ENCODE results near the gene MRPS2. TPM values are rescaled to one million over a fixed set of nuclear protein-coding genes. Genes with fewer than 3 reads are reported as not detected.
A peak's percentile ranks its signal among the peaks of the same experiment; 100 is the strongest.
"Not testable (repeated sequence)": the region's sequence is repeated elsewhere in the genome, so short reads cannot be mapped to it uniquely, and the experiment has no call there.

The MRPS2 gene
- total RNA-seq, 3 donors from 2014 or later (not counting 1 experiment from before 2014, with no cell fraction given): 15.6 to 26.7 (median 24.7) TPM

GRCh38 chr9:135536216-135536615 lies 35.7 kb downstream of the MRPS2 start:
- no peaks in the 10 kb centered on the region for H3K36me3 ChIP-seq (ENCODE audit: control insufficient read depth, insufficient read depth, low read length)
- intact Hi-C loops (cut with micrococcal nuclease): no loop called here
- H3K9me3 ChIP-seq (ENCODE audit: control insufficient read depth, insufficient read depth, low read length): no peaks in the 10 kb centered on the region
- Mint-ChIP-seq H3K36me3 (no peaks in the 10 kb centered on the region), H3K4me1 (no peaks in the 10 kb centered on the region), H3K4me3 (no peak overlapping the region), H3K27ac (no peak overlapping the region), H3K9me3 (no peaks in the 10 kb centered on the region), H3K27me3 (ENCODE audit: low read depth in 2 of 2) (peaks cover 21 to 37% of the 10 kb centered on the region in 2 donors)
- no peak overlapping the region for H3K27ac ChIP-seq (ENCODE audit: low read length)
- H3K4me1 ChIP-seq (ENCODE audit: control insufficient read depth, insufficient read depth, low read length): no peaks in the 10 kb centered on the region
- no peak for TF ChIP-seq CTCF (IDR thresholded peaks at IDR 0.05)
- DNase-seq (no peak), ATAC-seq (no peak)
- H3K4me3 ChIP-seq (ENCODE audit: low read length): no peak overlapping the region
- 67% methylated on average over 8 of the region's 8 CpGs for WGBS (ENCODE audit: insufficient coverage)
- H3K27me3 ChIP-seq (ENCODE audit: control insufficient read depth, insufficient read depth, low read length): peaks cover 2% of the 10 kb centered on the region

- DNase-seq; H3K27me3 ChIP-seq (ENCODE audit: control insufficient read depth, insufficient read depth, low read length); H3K27ac ChIP-seq (ENCODE audit: low read length); H3K4me1 Mint-ChIP-seq; H3K4me3 Mint-ChIP-seq; H3K36me3 Mint-ChIP-seq; H3K9me3 ChIP-seq (ENCODE audit: control insufficient read depth, insufficient read depth, low read length); H3K9me3 Mint-ChIP-seq; intact Hi-C loops (cut with micrococcal nuclease); ATAC-seq; H3K27ac Mint-ChIP-seq; H3K4me3 ChIP-seq (ENCODE audit: low read length); H3K36me3 ChIP-seq (ENCODE audit: control insufficient read depth, insufficient read depth, low read length); H3K4me1 ChIP-seq (ENCODE audit: control insufficient read depth, insufficient read depth, low read length): not testable (repeated sequence)
- peaks cover 8 to 30% of the 10 kb centered on the region in 2 donors for H3K27me3 Mint-ChIP-seq (ENCODE audit: low read depth in 2 of 2)
- WGBS (ENCODE audit: insufficient coverage): 65% methylated on average over 8 of the region's 8 CpGs
Observed at GRCh38 chr9:135543262-135543894, 42.9 kb downstream of the MRPS2 start.

GRCh38 chr9:135544981-135545635 lies 44.6 kb downstream of the MRPS2 start:
- TF ChIP-seq CTCF (IDR thresholded peaks at IDR 0.05): no peak
- H3K27ac ChIP-seq (ENCODE audit: low read length): no peak overlapping the region
- intact Hi-C loops (cut with micrococcal nuclease): no loop called here
- ATAC-seq (no peak), DNase-seq (no peak)
- no peaks in the 10 kb centered on the region for H3K27me3 ChIP-seq (ENCODE audit: control insufficient read depth, insufficient read depth, low read length)
- Mint-ChIP-seq H3K4me1 (no peaks in the 10 kb centered on the region), H3K9me3 (no peaks in the 10 kb centered on the region), H3K4me3 (no peak overlapping the region), H3K27me3 (ENCODE audit: low read depth in 2 of 2) (peaks cover 3 to 17% of the 10 kb centered on the region in 2 donors), H3K27ac (no peak overlapping the region), H3K36me3 (no peaks in the 10 kb centered on the region)
- no peaks in the 10 kb centered on the region for H3K4me1 ChIP-seq (ENCODE audit: control insufficient read depth, insufficient read depth, low read length)
- no peak overlapping the region for H3K4me3 ChIP-seq (ENCODE audit: low read length)
- 84% methylated on average over 14 of the region's 18 CpGs for whole genome bisulfite sequencing (ENCODE audit: insufficient coverage)
- no peaks in the 10 kb centered on the region for H3K9me3 ChIP-seq (ENCODE audit: control insufficient read depth, insufficient read depth, low read length)
- no peaks in the 10 kb centered on the region for H3K36me3 ChIP-seq (ENCODE audit: control insufficient read depth, insufficient read depth, low read length)

- H3K27ac ChIP-seq (ENCODE audit: low read length); H3K9me3 Mint-ChIP-seq; H3K4me1 ChIP-seq (ENCODE audit: control insufficient read depth, insufficient read depth, low read length); H3K4me1 Mint-ChIP-seq; ATAC-seq; H3K27ac Mint-ChIP-seq; H3K27me3 ChIP-seq (ENCODE audit: control insufficient read depth, insufficient read depth, low read length); H3K4me3 ChIP-seq (ENCODE audit: low read length); DNase-seq; H3K9me3 ChIP-seq (ENCODE audit: control insufficient read depth, insufficient read depth, low read length); H3K36me3 Mint-ChIP-seq; H3K4me3 Mint-ChIP-seq; H3K36me3 ChIP-seq (ENCODE audit: control insufficient read depth, insufficient read depth, low read length); intact Hi-C loops (cut with micrococcal nuclease): not testable (repeated sequence)
- peaks cover 5 to 13% of the 10 kb centered on the region in 2 donors for H3K27me3 Mint-ChIP-seq (ENCODE audit: low read depth in 2 of 2)
- 80% methylated on average over 12 of the region's 19 CpGs for WGBS (ENCODE audit: insufficient coverage)
Observed at GRCh38 chr9:135545646-135546176, 45.2 kb downstream of the MRPS2 start, which contains the start of gene OBP2A. TSS of gene OBP2A (plus strand) at chr9:135546126. CDS start at chr9:135546181, 55 bp downstream.

GRCh38 chr9:135546792-135547617 lies 46.5 kb downstream of the MRPS2 start:
- H3K27ac ChIP-seq (ENCODE audit: low read length); H3K9me3 ChIP-seq (ENCODE audit: control insufficient read depth, insufficient read depth, low read length); intact Hi-C loops (cut with micrococcal nuclease); H3K9me3 Mint-ChIP-seq; H3K36me3 Mint-ChIP-seq; H3K4me1 ChIP-seq (ENCODE audit: control insufficient read depth, insufficient read depth, low read length); H3K27me3 ChIP-seq (ENCODE audit: control insufficient read depth, insufficient read depth, low read length); H3K27ac Mint-ChIP-seq; ATAC-seq; H3K4me3 Mint-ChIP-seq; H3K4me3 ChIP-seq (ENCODE audit: low read length); H3K36me3 ChIP-seq (ENCODE audit: control insufficient read depth, insufficient read depth, low read length); H3K4me1 Mint-ChIP-seq: not testable (repeated sequence)
- peak in 1 of 2 donors; percentile 4 for DNase-seq
- WGBS (ENCODE audit: insufficient coverage): 80% methylated on average over 20 of the region's 21 CpGs
- H3K27me3 Mint-ChIP-seq (ENCODE audit: low read depth in 2 of 2): peaks cover 7 to 13% of the 10 kb centered on the region in 2 donors

Measured in natural killer cell (primary cell).